Measurements from ENCODE around the gene DDX31. TPM values are rescaled to one million over a fixed set of nuclear protein-coding genes. Genes with fewer than 3 reads are reported as not detected.

Gene DDX31
- total and polyA plus RNA-seq, 9 of the 15 experiments (the other 6 are each of a cell fraction or from before 2014, with no cell fraction given), result 11.9 to 24.6 (median 22.2) TPM

DNA sequence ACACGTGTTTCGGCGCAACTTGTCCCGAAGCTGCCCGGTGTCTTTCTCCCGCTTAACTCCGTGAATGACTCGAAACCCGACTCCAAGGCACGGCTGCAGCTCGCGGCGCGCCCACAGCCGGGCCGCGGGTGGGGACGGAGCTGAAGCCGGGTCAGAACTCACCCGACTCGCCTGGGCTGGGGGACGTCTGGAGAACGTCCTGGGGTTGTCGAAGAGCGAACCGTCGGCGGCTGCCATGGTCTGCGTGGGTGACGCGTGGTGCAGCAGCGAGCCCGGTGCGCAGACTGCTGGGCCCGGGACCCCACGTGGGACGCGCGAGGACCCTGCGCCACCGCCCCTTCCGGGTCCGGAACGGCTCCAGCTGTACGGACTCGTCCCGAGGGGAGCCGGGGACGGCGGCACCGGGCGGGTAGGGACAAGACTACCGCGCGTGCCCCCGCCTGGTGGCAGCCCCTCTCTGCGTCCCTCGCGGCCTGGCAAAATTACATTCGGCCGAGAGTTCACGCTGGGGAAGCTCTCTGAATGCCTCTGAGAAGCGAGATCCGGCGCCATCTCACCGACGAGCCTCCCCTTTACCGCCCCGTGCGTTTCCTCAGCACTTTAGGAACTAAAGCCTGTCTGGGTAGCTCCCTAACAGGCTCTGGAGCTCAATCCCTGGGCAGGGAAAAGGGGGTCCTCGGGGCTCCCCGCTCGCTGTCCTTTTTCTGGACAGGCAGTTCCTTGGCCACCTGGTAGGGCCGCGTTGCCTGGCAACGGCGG, at the start of gene DDX31 (continued):
- TF ChIP-seq, protein P1, sequence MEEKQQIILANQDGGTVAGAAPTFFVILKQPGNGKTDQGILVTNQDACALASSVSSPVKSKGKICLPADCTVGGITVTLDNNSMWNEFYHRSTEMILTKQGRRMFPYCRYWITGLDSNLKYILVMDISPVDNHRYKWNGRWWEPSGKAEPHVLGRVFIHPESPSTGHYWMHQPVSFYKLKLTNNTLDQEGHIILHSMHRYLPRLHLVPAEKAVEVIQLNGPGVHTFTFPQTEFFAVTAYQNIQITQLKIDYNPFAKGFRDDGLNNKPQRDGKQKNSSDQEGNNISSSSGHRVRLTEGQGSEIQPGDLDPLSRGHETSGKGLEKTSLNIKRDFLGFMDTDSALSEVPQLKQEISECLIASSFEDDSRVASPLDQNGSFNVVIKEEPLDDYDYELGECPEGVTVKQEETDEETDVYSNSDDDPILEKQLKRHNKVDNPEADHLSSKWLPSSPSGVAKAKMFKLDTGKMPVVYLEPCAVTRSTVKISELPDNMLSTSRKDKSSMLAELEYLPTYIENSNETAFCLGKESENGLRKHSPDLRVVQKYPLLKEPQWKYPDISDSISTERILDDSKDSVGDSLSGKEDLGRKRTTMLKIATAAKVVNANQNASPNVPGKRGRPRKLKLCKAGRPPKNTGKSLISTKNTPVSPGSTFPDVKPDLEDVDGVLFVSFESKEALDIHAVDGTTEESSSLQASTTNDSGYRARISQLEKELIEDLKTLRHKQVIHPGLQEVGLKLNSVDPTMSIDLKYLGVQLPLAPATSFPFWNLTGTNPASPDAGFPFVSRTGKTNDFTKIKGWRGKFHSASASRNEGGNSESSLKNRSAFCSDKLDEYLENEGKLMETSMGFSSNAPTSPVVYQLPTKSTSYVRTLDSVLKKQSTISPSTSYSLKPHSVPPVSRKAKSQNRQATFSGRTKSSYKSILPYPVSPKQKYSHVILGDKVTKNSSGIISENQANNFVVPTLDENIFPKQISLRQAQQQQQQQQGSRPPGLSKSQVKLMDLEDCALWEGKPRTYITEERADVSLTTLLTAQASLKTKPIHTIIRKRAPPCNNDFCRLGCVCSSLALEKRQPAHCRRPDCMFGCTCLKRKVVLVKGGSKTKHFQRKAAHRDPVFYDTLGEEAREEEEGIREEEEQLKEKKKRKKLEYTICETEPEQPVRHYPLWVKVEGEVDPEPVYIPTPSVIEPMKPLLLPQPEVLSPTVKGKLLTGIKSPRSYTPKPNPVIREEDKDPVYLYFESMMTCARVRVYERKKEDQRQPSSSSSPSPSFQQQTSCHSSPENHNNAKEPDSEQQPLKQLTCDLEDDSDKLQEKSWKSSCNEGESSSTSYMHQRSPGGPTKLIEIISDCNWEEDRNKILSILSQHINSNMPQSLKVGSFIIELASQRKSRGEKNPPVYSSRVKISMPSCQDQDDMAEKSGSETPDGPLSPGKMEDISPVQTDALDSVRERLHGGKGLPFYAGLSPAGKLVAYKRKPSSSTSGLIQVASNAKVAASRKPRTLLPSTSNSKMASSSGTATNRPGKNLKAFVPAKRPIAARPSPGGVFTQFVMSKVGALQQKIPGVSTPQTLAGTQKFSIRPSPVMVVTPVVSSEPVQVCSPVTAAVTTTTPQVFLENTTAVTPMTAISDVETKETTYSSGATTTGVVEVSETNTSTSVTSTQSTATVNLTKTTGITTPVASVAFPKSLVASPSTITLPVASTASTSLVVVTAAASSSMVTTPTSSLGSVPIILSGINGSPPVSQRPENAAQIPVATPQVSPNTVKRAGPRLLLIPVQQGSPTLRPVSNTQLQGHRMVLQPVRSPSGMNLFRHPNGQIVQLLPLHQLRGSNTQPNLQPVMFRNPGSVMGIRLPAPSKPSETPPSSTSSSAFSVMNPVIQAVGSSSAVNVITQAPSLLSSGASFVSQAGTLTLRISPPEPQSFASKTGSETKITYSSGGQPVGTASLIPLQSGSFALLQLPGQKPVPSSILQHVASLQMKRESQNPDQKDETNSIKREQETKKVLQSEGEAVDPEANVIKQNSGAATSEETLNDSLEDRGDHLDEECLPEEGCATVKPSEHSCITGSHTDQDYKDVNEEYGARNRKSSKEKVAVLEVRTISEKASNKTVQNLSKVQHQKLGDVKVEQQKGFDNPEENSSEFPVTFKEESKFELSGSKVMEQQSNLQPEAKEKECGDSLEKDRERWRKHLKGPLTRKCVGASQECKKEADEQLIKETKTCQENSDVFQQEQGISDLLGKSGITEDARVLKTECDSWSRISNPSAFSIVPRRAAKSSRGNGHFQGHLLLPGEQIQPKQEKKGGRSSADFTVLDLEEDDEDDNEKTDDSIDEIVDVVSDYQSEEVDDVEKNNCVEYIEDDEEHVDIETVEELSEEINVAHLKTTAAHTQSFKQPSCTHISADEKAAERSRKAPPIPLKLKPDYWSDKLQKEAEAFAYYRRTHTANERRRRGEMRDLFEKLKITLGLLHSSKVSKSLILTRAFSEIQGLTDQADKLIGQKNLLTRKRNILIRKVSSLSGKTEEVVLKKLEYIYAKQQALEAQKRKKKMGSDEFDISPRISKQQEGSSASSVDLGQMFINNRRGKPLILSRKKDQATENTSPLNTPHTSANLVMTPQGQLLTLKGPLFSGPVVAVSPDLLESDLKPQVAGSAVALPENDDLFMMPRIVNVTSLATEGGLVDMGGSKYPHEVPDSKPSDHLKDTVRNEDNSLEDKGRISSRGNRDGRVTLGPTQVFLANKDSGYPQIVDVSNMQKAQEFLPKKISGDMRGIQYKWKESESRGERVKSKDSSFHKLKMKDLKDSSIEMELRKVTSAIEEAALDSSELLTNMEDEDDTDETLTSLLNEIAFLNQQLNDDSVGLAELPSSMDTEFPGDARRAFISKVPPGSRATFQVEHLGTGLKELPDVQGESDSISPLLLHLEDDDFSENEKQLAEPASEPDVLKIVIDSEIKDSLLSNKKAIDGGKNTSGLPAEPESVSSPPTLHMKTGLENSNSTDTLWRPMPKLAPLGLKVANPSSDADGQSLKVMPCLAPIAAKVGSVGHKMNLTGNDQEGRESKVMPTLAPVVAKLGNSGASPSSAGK (IDR thresholded peaks at IDR 0.05), result peak; percentile 98
- TF ChIP-seq TEAD4 (IDR thresholded peaks at IDR 0.05; ENCODE audit: low read length), result no peak; the same call in 1 of the 2 replicates
- peak; percentile 79; the same call in 1 of the 2 replicates for TF ChIP-seq TEAD4 (CRISPR knock-in tag; IDR thresholded peaks at IDR 0.05; ENCODE audit: borderline replicate concordance)
- TF ChIP-seq, protein P2, sequence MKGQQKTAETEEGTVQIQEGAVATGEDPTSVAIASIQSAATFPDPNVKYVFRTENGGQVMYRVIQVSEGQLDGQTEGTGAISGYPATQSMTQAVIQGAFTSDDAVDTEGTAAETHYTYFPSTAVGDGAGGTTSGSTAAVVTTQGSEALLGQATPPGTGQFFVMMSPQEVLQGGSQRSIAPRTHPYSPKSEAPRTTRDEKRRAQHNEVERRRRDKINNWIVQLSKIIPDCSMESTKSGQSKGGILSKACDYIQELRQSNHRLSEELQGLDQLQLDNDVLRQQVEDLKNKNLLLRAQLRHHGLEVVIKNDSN (CRISPR knock-in tag; IDR thresholded peaks at IDR 0.05), result peak; percentile 89
- TF ChIP-seq TEAD1 (CRISPR knock-in tag; IDR thresholded peaks at IDR 0.05), result peak in 1 of 2 experiments; percentile 76; a peak in 2 of 4 replicates
- no peak for TF ChIP-seq PTBP1 (IDR thresholded peaks at IDR 0.05; ENCODE audit: low read depth, low read length)
- peak; percentile 99 for TF ChIP-seq RFX1 (IDR thresholded peaks at IDR 0.05)
- no peak for TF ChIP-seq ZBTB8A (IDR thresholded peaks at IDR 0.05; ENCODE audit: partially characterized antibody)
- TF ChIP-seq NBN (IDR thresholded peaks at IDR 0.05; ENCODE audit: low read depth), result peak; percentile 26; the same call in 1 of the 2 replicates
- TF ChIP-seq SMARCC2 (IDR thresholded peaks at IDR 0.05; ENCODE audit: low read depth), result peak; percentile 18; the same call in 1 of the 2 replicates
- peak; percentile 26; the same call in 1 of the 2 replicates for TF ChIP-seq TCF3 (CRISPR knock-in tag; IDR thresholded peaks at IDR 0.05)
- TF ChIP-seq BRD9 (IDR thresholded peaks at IDR 0.05; ENCODE audit: low read depth, partially characterized antibody), result peak; percentile 83
- TF ChIP-seq TAF9B (IDR thresholded peaks at IDR 0.05; ENCODE audit: partially characterized antibody), result peak; percentile 82
- TF ChIP-seq FOXP1 (CRISPR knock-in tag; IDR thresholded peaks at IDR 0.05), result peak; percentile 96
- TF ChIP-seq RNF2 (IDR thresholded peaks at IDR 0.05), result peak; percentile 76
- 0 out of 2 replicates have a peak, but pooled peaks have one; percentile 14 for TF ChIP-seq BHLHE40 (IDR thresholded peaks at IDR 0.05; ENCODE audit: low read length)
- TF ChIP-seq GABPA (tag; conservative IDR thresholded peaks at IDR 0.05; ENCODE audit: low read depth), result peak; percentile 90
